Endothelial cell of umbilical vein (primary cell): Measurements from ENCODE around the gene THSD4. TPM values are rescaled to one million over a fixed set of nuclear protein-coding genes. Genes with fewer than 3 reads are reported as not detected.

ENCODE experiments used
- BruUV-seq: library from RNA; stranded (reverse); fragments of 400-500 nt; replicated peaks from 2 replicates; lab custom pipeline; 2021; lab: Mats Ljungman, UMichigan
- CTCF ChIA-PET: fragments of 300-600, 350-600 bp; sonication (Branson Sonifier 250); formaldehyde crosslinking; loops from one replicate; lab custom pipeline; 2021; ENCODE audit warnings: antibody characterized with exemption, inconsistent platforms; lab: Charles Lee
- POLR2A ChIA-PET: fragments of 300-600, 350-600 bp; sonication (Branson Sonifier 250); formaldehyde crosslinking; loops from one replicate; lab custom pipeline; 2021; ENCODE audit warnings: antibody characterized with exemption, inconsistent platforms; lab: Charles Lee
- DNase-seq: peaks from one replicate; pipeline ENCODE4 v3.0.0-alpha.2; 2011; ENCODE audit warnings: low read depth, low spot score
- FAIRE-seq: peaks from 2 replicates; lab custom pipeline; 2011; peaks lifted over from hg19 to GRCh38; lab: Jason Lieb, UNC
- H2AFZ ChIP-seq: 2 replicates; pipeline ENCODE4 v1.6.0; 2012; ENCODE audit warnings: low read depth, low read length, control low read depth, inconsistent platforms
- H3K27ac ChIP-seq: 2 replicates; pipeline ENCODE4 v1.5.1; 2011; ENCODE audit warnings: low read depth, mild to moderate bottlenecking, control low read depth, low read length, moderate library complexity; ENCODE audit not compliant: insufficient read depth
- H3K27me3 ChIP-seq, 2 experiments: 2 replicates each; pipeline versions ENCODE4 v1.6.0 to v1.6.1; 2011; ENCODE audit warnings: low read length in 2 of 2, mixed read lengths in 1 of 2; ENCODE audit not compliant: control insufficient read depth in 2 of 2, insufficient read depth in 2 of 2
- H3K36me3 ChIP-seq, 2 experiments: 2 replicates in 1 of 2; 3 replicates in 1 of 2; pipeline ENCODE4 v1.5.1; 2011; ENCODE audit warnings: low read length in 2 of 2, mild to moderate bottlenecking in 1 of 2, moderate library complexity in 1 of 2; ENCODE audit not compliant: control insufficient read depth in 2 of 2, insufficient read depth in 2 of 2; ENCODE audit errors: extremely low read depth in 1 of 2
- H3K4me1 ChIP-seq: 3 replicates; pipeline ENCODE4 v1.5.1; 2011; ENCODE audit warnings: mild to moderate bottlenecking, low read length; ENCODE audit not compliant: control insufficient read depth, insufficient read depth; ENCODE audit errors: extremely low read depth
- H3K4me2 ChIP-seq: 2 replicates; pipeline ENCODE4 v1.6.1; 2011; ENCODE audit warnings: low read length, control low read depth, mixed read lengths; ENCODE audit not compliant: insufficient read depth
- H3K4me3 ChIP-seq, 3 experiments: fragments of 200-600 bp in 1 of 3; sonication (generic), shearing (Covaris generic) in 1 of 3; replicated peaks in 1 of 3; 2 replicates each; pipeline ENCODE4 v1.5.1; 2011 to 2016; ENCODE audit warnings: control low read depth in 3 of 3, low read length in 3 of 3, mild to moderate bottlenecking in 2 of 3, inconsistent platforms in 1 of 3, low read depth in 1 of 3, moderate library complexity in 1 of 3; ENCODE audit not compliant: insufficient read depth in 1 of 3
- H3K79me2 ChIP-seq: 2 replicates; pipeline ENCODE4 v1.6.0; 2012; ENCODE audit warnings: low read length, inconsistent platforms; ENCODE audit not compliant: control insufficient read depth, insufficient read depth
- H3K9ac ChIP-seq: replicated peaks from 2 replicates; pipeline ENCODE3; 2011; ENCODE audit warnings: low read length, control low read depth; ENCODE audit not compliant: insufficient read depth; ENCODE audit errors: extremely low read depth
- H3K9me1 ChIP-seq: replicated peaks from 3 replicates; pipeline ENCODE4 v1.6.0; 2011; ENCODE audit warnings: mild to moderate bottlenecking, low read length; ENCODE audit not compliant: control insufficient read depth, insufficient read depth; ENCODE audit errors: extremely low read depth
- H3K9me3 ChIP-seq: replicated peaks from 2 replicates; pipeline ENCODE4 v1.5.1; 2012; ENCODE audit warnings: low read length, inconsistent platforms; ENCODE audit not compliant: control insufficient read depth, insufficient read depth
- H4K20me1 ChIP-seq: replicated peaks from 2 replicates; pipeline ENCODE3; 2011; ENCODE audit warnings: mild to moderate bottlenecking, low read length; ENCODE audit not compliant: control insufficient read depth, insufficient read depth; ENCODE audit errors: extremely low read depth
- EZH2 ChIP-seq: IDR thresholded peaks from 2 replicates; pipeline ENCODE4 v1.6.1; 2012; ENCODE audit warnings: borderline replicate concordance, low read depth, mild to moderate bottlenecking, moderate library complexity, low read length, inconsistent platforms; ENCODE audit not compliant: severe bottlenecking
- FOS ChIP-seq: IDR thresholded peaks from 2 replicates; pipeline ENCODE4 v1.6.1; 2011; ENCODE audit warnings: mild to moderate bottlenecking, low read length, moderate library complexity, borderline replicate concordance; ENCODE audit not compliant: insufficient read depth
- GATA2 ChIP-seq: IDR thresholded peaks from 2 replicates; pipeline ENCODE4 v1.7.0; 2011; ENCODE audit warnings: low read depth, mild to moderate bottlenecking, moderate library complexity, mixed read lengths, low read length; ENCODE audit not compliant: insufficient read length, insufficient read depth
- JUN ChIP-seq: IDR thresholded peaks from 2 replicates; pipeline ENCODE4 v1.6.1; 2011; ENCODE audit warnings: borderline replicate concordance, low read depth; ENCODE audit not compliant: insufficient read length, insufficient read depth
- MAX ChIP-seq: IDR thresholded peaks from 2 replicates; pipeline ENCODE4 v1.6.1; 2011; ENCODE audit not compliant: insufficient read depth, insufficient read length
- MYC ChIP-seq: IDR thresholded peaks from one replicate; pipeline ENCODE4 v1.6.1; 2011; ENCODE audit warnings: mild to moderate bottlenecking, low read depth, low read length
- POLR2A ChIP-seq: IDR thresholded peaks from 2 replicates; pipeline ENCODE4 v1.6.1; 2012; ENCODE audit warnings: low read depth, mild to moderate bottlenecking, control low read depth, low read length
- POLR2AphosphoS5 ChIP-seq: IDR thresholded peaks from 2 replicates; pipeline ENCODE4 v1.6.1; 2012; ENCODE audit warnings: low read depth, mild to moderate bottlenecking, control low read depth, low read length, moderate library complexity; ENCODE audit not compliant: insufficient read depth
- dilution Hi-C: fragments of 300-500 bp; cut with MboI; formaldehyde crosslinking; loops from one replicate; pipeline ENCODE4 v1.15.0; 2019; ENCODE audit warnings: low sequenced_read_pairs; ENCODE audit not compliant: extremely low pct_ligation_motif_present
- intact Hi-C: fragments of 100-400 bp; cut with micrococcal nuclease; formaldehyde crosslinking; loops from one replicate; pipeline ENCODE4 v1.10.0; 2022
- polyA plus RNA-seq, 4 experiments: library from polyadenylated mRNA; depleted of rRNA in 3 of 4; stranded (reverse) in 3 of 4; unstranded in 1 of 4; fragments of >200 nt; gene quantifications; 2 replicates each; pipeline versions ENCODE4 v1.2.1 to v1.2.3, GENCODE V29; 2011 to 2012; ENCODE audit warnings: missing spikeins in 1 of 4
- total RNA-seq: library from RNA; stranded (reverse); gene quantifications from 2 replicates; pipeline ENCODE4 v1.2.3, GENCODE V29; 2021
- TF ChIP-seq, protein P1 (sequence below), 2 donors: IDR thresholded peaks; 1 replicate in 1 of 2; 2 replicates in 1 of 2; pipeline ENCODE4 v1.5.1; 2011; ENCODE audit warnings: low read length in 2 of 2, mild to moderate bottlenecking in 2 of 2, moderate library complexity in 2 of 2, control low read depth in 1 of 2, inconsistent platforms in 1 of 2, low read depth in 1 of 2; ENCODE audit not compliant: insufficient read depth in 1 of 2; ENCODE audit errors: extremely low read depth in 1 of 2

Gene THSD4
- total and polyA plus RNA-seq, 2 donors (not counting 3 experiments of a cell fraction or from before 2014, with no cell fraction given), result 9.9 to 25.4 TPM

- dilution Hi-C loops, result no loop called here
- no peak overlapping the region for H3K4me2 ChIP-seq
- DNase-seq (no peak), FAIRE-seq (no peak)
- TF ChIP-seq POLR2A (no peak), JUN (no peak), FOS (no peak), POLR2AphosphoS5 (no peak), GATA2 (no peak), MYC (no peak), EZH2 (no peak), MAX (no peak)
- TF ChIP-seq, protein P1, sequence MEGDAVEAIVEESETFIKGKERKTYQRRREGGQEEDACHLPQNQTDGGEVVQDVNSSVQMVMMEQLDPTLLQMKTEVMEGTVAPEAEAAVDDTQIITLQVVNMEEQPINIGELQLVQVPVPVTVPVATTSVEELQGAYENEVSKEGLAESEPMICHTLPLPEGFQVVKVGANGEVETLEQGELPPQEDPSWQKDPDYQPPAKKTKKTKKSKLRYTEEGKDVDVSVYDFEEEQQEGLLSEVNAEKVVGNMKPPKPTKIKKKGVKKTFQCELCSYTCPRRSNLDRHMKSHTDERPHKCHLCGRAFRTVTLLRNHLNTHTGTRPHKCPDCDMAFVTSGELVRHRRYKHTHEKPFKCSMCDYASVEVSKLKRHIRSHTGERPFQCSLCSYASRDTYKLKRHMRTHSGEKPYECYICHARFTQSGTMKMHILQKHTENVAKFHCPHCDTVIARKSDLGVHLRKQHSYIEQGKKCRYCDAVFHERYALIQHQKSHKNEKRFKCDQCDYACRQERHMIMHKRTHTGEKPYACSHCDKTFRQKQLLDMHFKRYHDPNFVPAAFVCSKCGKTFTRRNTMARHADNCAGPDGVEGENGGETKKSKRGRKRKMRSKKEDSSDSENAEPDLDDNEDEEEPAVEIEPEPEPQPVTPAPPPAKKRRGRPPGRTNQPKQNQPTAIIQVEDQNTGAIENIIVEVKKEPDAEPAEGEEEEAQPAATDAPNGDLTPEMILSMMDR (IDR thresholded peaks at IDR 0.05; ENCODE audit: extremely low read depth in 1 of 2, insufficient read depth in 1 of 2, low read depth in 1 of 2, low read length in 2 of 2), result no peak
- no TSS peak for BruUV-seq
- CTCF ChIA-PET, result interaction anchor here (0.9 kb wide), 3 partner anchors 9 to 78 kb away, joined by 3 to 5 read pairs (median 4); no protein-coding TSS in a partner anchor
- POLR2A ChIA-PET, result no interaction called here
- no peak overlapping the region for H3K4me3 ChIP-seq
- H3K9me3 ChIP-seq, result no peaks in the 10 kb centered on the region
- H2AFZ ChIP-seq, result no peak overlapping the region
- H3K27ac ChIP-seq, result no peak overlapping the region
- intact Hi-C loops, result no loop called here
- no peak overlapping the region for H3K9ac ChIP-seq
- H3K79me2 ChIP-seq, result no peaks in the 10 kb centered on the region
- no peaks in the 10 kb centered on the region for H3K36me3 ChIP-seq
- no peaks in the 10 kb centered on the region for H3K27me3 ChIP-seq
- no peaks in the 10 kb centered on the region for H4K20me1 ChIP-seq
- peaks cover 4% of the 10 kb centered on the region for H3K4me1 ChIP-seq
- H3K9me1 ChIP-seq, result no peaks in the 10 kb centered on the region
These were observed 247.3 kb downstream of the THSD4 start for GRCh38 chr15:71362556-71362955.
